Stimulated activated CD8-positive, alpha-beta memory T cell treated with anti-CD3 and anti-CD28 coated beads, Interleukin-2, amount 100 ng/mL, for 48 hours (primary cell): ENCODE results near the gene MS4A5.

Experiments used
- DNase-seq, 2 donors: peaks; one replicate each; pipeline ENCODE4 v3.0.0-alpha.2; 2020; ENCODE audit warnings: low read depth in 2 of 2

The MS4A5 gene

DNA sequence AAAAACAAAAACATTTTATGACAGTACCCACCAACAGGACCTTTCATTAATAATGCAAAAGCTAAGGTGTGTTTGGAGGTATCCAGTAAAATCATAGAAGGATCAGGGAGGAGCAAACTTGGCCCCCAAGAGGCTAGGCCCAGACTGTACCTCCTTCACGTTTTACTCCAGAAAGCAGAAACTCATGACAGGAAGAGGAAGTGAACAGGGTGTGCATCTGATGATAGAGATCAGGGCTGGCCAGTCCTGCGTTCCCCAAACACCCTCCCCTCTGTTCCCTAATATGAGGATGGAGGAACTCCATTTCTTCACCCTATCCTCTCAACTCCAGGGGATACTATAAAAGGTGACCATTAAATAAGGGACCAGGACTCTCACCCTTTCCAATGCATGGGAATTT lies 53.0 kb downstream of the MS4A5 start:
- no peak for DNase-seq

DNA sequence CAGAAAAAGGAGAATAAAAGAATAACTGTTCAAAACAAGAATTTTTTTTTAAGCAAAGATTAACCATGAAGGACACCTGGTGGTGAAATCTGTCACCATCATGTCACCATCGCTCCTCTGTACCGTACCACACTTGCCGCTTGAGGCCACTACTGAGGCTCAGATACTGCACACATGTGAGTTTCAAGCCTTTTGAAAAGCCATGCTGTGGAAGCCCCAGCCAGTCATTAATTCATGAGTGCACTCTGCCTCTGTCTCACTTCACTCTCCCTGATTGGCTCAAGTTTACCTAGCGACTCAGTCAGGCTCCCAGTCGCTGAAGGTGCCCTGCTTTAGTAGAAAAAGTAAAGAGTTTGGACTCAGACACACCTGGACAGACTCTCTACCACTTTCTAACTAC lies 56.6 kb downstream of the MS4A5 start:
- DNase-seq = no peak

DNA sequence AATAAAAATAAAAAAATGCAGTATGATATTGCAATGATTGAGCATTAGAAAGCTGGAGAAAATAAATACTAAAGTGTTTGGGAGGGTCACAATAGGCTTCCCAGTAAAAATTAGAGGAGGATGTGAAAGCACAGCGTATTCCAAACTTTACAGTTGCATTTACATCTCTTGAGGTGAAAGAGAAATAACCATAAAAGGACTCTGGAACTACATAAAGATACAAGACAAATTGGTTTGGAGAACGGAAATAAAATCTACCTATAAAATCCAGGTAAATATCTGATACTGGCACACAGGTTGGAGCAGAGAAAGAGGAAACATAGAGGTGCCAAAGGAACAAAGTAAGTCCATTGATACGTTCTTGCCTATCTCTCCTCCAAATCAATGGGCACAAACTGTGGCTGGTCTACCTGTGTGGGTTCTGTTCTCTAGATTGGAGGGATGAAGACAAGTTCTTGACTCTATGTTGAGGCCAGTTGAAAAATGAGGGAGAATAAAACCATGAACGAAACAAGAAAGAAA lies 63.2 kb downstream of the MS4A5 start, which contains the start of gene MS4A12:
TSS of gene MS4A12 (plus strand) at position 291 of the 522 bp plus-strand sequence. CDS start 4,541 bp downstream, outside the sequence.
- DNase-seq = no peak

DNA sequence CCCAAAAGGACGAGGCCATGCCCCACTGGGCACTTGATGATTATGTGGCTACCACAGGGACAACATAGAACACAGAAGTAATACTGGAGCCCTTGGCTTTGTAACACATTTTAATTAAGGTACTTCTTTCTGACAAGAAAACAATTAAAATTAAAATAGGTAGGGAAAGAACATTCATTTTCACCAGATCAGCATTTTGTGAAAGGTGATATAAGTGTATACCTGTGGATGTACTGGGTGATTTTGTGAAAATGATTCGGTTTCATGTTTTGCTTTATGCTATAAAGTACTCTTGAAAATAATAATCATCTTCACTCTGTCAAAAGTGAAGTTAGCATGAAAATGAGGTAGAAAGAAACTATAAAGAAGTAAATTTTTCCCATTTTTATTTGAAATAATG lies 64.1 kb downstream of the MS4A5 start:
- no peak for DNase-seq
